ENCODE data around the gene CHORDC1.

Gene CHORDC1

DNA sequence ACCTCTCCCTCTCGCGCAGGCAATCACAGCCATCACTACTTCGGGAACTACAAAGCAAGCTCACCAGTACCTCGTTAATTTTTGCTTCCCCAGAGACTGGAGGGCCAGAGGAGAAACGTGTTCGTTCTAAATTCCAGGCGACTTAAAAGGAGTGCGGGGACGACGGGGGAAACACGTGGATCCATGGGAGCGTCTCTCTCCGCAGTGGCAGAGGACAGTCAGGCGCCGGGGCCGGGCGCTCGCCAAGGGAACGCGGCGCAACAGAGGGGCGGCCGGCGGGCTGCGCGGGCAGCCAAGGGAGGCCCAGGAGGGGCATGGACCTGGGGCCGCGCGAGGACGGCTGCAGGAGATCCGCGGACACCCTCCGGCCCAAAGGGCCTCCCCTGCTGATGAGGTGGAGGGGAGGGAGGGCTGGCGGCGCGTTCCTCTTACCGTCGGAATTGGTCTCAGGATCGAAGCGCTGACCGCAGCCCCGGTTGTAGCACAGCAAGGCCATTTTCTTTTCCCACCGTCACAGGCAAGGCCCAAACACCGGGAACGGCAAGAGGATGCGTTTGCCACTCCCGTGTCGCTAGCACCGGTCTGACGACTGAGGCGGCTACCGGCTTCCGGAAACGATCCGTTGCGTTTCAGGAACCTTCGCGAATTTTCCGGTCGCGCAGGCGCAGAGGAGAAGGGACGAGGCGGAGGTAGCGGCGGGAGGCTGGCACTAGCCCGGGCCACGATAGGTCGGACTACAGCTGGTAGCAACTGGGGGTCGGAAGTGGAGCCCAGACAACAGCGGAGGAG is at the start of gene CHORDC1:
TSS of gene CHORDC1 (minus strand) at position 591 of the 789 bp plus-strand sequence. CDS start at position 496, 95 bp downstream.
- Histone ChIP-seq H3K27ac (ENCODE audit: low read depth, low read length, poor library complexity, severe bottlenecking) (peak within 1 kb of the TSS; percentile 55), H4K20me1 (ENCODE audit: insufficient read depth, low read length) (no peaks in the 10 kb centered on the region), H3K4me1 (ENCODE audit: insufficient read depth, low read length, severe bottlenecking) (peaks cover 40% of the 10 kb centered on the region), H3K9me2 (ENCODE audit: low read depth, low read length) (no peaks in the 10 kb centered on the region), H3K27me3 (ENCODE audit: insufficient read depth, low read length) (no peaks in the 10 kb centered on the region), H3K4me2 (ENCODE audit: low read length) (peak within 1 kb of the TSS; percentile 92), H3K4me3 (ENCODE audit: low read depth, low read length, poor library complexity, severe bottlenecking) (peak within 1 kb of the TSS; percentile 92), H2AFZ (ENCODE audit: low read length) (peak within 1 kb of the TSS; percentile 10; the same call in 1 of the 2 replicates), H3F3A (ENCODE audit: insufficient read depth, low read length) (no peaks in the 10 kb centered on the region), H3K9me3 (ENCODE audit: low read length) (no peaks in the 10 kb centered on the region), H3K79me2 (ENCODE audit: insufficient read depth, low read length) (peaks cover 52% of the 10 kb centered on the region), H3K36me3 (ENCODE audit: insufficient read depth, low read length) (peaks cover 26% of the 10 kb centered on the region), H3K9ac (ENCODE audit: low read length) (peak within 1 kb of the TSS; percentile 83)
- no peak for TF ChIP-seq CTCF (IDR thresholded peaks at IDR 0.05; ENCODE audit: low read length)

DNA sequence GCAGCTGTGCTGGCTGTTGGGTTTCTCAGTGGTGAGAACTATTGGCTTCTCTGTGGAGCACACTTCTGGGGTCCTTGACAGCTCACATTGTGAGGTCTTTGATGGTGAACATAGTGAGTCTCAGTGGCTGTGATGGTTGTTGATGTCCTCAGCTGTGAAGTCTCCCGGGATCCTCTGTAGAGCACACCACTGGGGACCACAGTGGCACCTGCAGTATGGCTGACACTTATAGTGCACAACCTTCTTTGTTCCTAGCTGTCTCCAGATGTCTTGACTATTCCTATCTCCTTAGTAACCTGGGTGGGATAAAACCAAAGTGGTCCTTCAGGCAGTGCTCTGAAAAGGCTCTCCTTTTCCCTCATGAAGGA is 34.3 kb upstream of the CHORDC1 start:
- Histone ChIP-seq H3K9me3 (ENCODE audit: low read length) (no peaks in the 10 kb centered on the region), H3K9ac (ENCODE audit: low read length) (no peak overlapping the region), H3K4me2 (ENCODE audit: low read length) (no peak overlapping the region), H3K27me3 (ENCODE audit: insufficient read depth, low read length) (no peaks in the 10 kb centered on the region), H3K36me3 (ENCODE audit: insufficient read depth, low read length) (no peaks in the 10 kb centered on the region), H3K9me2 (ENCODE audit: low read depth, low read length) (no peaks in the 10 kb centered on the region), H3F3A (ENCODE audit: insufficient read depth, low read length) (no peaks in the 10 kb centered on the region), H4K20me1 (ENCODE audit: insufficient read depth, low read length) (no peaks in the 10 kb centered on the region), H2AFZ (ENCODE audit: low read length) (no peak overlapping the region), H3K79me2 (ENCODE audit: insufficient read depth, low read length) (no peaks in the 10 kb centered on the region), H3K4me3 (ENCODE audit: low read depth, low read length, poor library complexity, severe bottlenecking) (no peak overlapping the region), H3K27ac (ENCODE audit: low read depth, low read length, poor library complexity, severe bottlenecking) (no peak overlapping the region), H3K4me1 (ENCODE audit: insufficient read depth, low read length, severe bottlenecking) (no peaks in the 10 kb centered on the region)
- TF ChIP-seq EZH2 (IDR thresholded peaks at IDR 0.05; ENCODE audit: borderline replicate concordance, low read length) = no peak
- TF ChIP-seq CTCF (IDR thresholded peaks at IDR 0.05; ENCODE audit: low read length) = no peak

- no peaks in the 10 kb centered on the region for H3K27me3 ChIP-seq (ENCODE audit: insufficient read depth, low read length)
- no peaks in the 10 kb centered on the region for H4K20me1 ChIP-seq (ENCODE audit: insufficient read depth, low read length)
- no peak overlapping the region for H3K9ac ChIP-seq (ENCODE audit: low read length)
- H3K4me1 ChIP-seq (ENCODE audit: insufficient read depth, low read length, severe bottlenecking) = no peaks in the 10 kb centered on the region
- no peak overlapping the region for H3K4me2 ChIP-seq (ENCODE audit: low read length)
- no peaks in the 10 kb centered on the region for H3K79me2 ChIP-seq (ENCODE audit: insufficient read depth, low read length)
- H3K9me2 ChIP-seq (ENCODE audit: low read depth, low read length) = no peaks in the 10 kb centered on the region
- H3F3A ChIP-seq (ENCODE audit: insufficient read depth, low read length) = no peaks in the 10 kb centered on the region
- no peaks in the 10 kb centered on the region for H3K36me3 ChIP-seq (ENCODE audit: insufficient read depth, low read length)
- no peaks in the 10 kb centered on the region for H3K9me3 ChIP-seq (ENCODE audit: low read length)
- no peak for TF ChIP-seq EZH2 (IDR thresholded peaks at IDR 0.05; ENCODE audit: borderline replicate concordance, low read length)
- no peak for TF ChIP-seq CTCF (IDR thresholded peaks at IDR 0.05; ENCODE audit: low read length)
- no peak overlapping the region for H3K4me3 ChIP-seq (ENCODE audit: low read depth, low read length, poor library complexity, severe bottlenecking)
- no peak overlapping the region for H2AFZ ChIP-seq (ENCODE audit: low read length)
- H3K27ac ChIP-seq (ENCODE audit: low read depth, low read length, poor library complexity, severe bottlenecking) = no peak overlapping the region
Measured at GRCh38 chr11:90256404-90257157, 33.7 kb upstream of the CHORDC1 start.

All from OCI-LY1 (cell line).